Panc1 (cell line): Measurements from ENCODE around the gene NT5C1B. TPM values are rescaled to one million over a fixed set of nuclear protein-coding genes. Genes with fewer than 3 reads are reported as not detected.

Experiments used
- ATAC-seq: fragments of 200-7000 bp; cut with Tn5 transposase; 2 replicates; pipeline ENCODE4 v1.9.1; 2020; ENCODE audit warnings: mild to moderate bottlenecking, moderate library complexity
- BruUV-seq: library from RNA; stranded (reverse); fragments of 400-500 nt; replicated peaks from 2 replicates; lab custom pipeline; 2021; lab: Mats Ljungman, UMichigan
- CTCF ChIA-PET: fragments of 300-600 bp; sonication (Branson Sonifier 250); formaldehyde crosslinking; loops from one replicate; lab custom pipeline; 2022; ENCODE audit warnings: antibody characterized with exemption; lab: Charles Lee
- POLR2A ChIA-PET: fragments of 300-600 bp; sonication (Branson Sonifier 250); formaldehyde crosslinking; loops from one replicate; lab custom pipeline; 2022; ENCODE audit warnings: antibody characterized with exemption; lab: Charles Lee
- DNase-seq: peaks from one replicate; pipeline ENCODE4 v3.0.0-alpha.2; 2010; ENCODE audit warnings: low read depth, low spot score
- H3K27ac ChIP-seq: 2 replicates; pipeline ENCODE4 v1.5.1; 2011; ENCODE audit warnings: mild to moderate bottlenecking, low read length, inconsistent platforms
- H3K27me3 ChIP-seq: fragments of 200-500 bp; sonication (Bioruptor generic); 2 replicates; pipeline ENCODE4 v1.6.0; 2014; ENCODE audit warnings: low read length, inconsistent platforms; ENCODE audit not compliant: control insufficient read depth, insufficient read depth
- H3K36me3 ChIP-seq: fragments of 200-500 bp; sonication (Bioruptor generic); 2 replicates; pipeline ENCODE4 v1.5.1; 2014; ENCODE audit warnings: inconsistent platforms, mild to moderate bottlenecking, low read length, moderate library complexity; ENCODE audit not compliant: control insufficient read depth, insufficient read depth
- H3K4me1 ChIP-seq: 2 replicates; pipeline ENCODE4 v1.5.1; 2011; ENCODE audit warnings: inconsistent platforms, mild to moderate bottlenecking, low read length, moderate library complexity; ENCODE audit not compliant: control insufficient read depth, insufficient read depth
- H3K4me3 ChIP-seq, 2 experiments: 2 replicates each; pipeline ENCODE4 v1.5.1; 2011 to 2012; ENCODE audit warnings: low read depth in 2 of 2, low read length in 2 of 2, mild to moderate bottlenecking in 2 of 2, inconsistent platforms in 1 of 2, moderate library complexity in 1 of 2
- H3K9me3 ChIP-seq: fragments of 200-500 bp; sonication (Bioruptor generic); 2 replicates; pipeline ENCODE4 v1.5.1; 2014; ENCODE audit warnings: low read depth, mild to moderate bottlenecking, inconsistent platforms, low read length, moderate library complexity; ENCODE audit not compliant: control insufficient read depth, insufficient read depth
- POLR2AphosphoS5 ChIP-seq: IDR thresholded peaks from 2 replicates; pipeline ENCODE4 v1.6.1; 2012; ENCODE audit warnings: mild to moderate bottlenecking, low read depth, low read length, moderate library complexity
- SIN3A ChIP-seq: IDR thresholded peaks from 2 replicates; pipeline ENCODE4 v1.6.1; 2012; ENCODE audit warnings: low read depth, mild to moderate bottlenecking, low read length, moderate library complexity, borderline replicate concordance; ENCODE audit not compliant: insufficient read depth
- TCF7L2 ChIP-seq: IDR thresholded peaks from 2 replicates; pipeline ENCODE4 v1.6.1; 2011; ENCODE audit warnings: mild to moderate bottlenecking, low read depth, low read length, inconsistent platforms
- in situ Hi-C: cut with HindIII; loops from 2 replicates; pipeline ENCODE4 v1.10.0; 2016; ENCODE audit warnings: low sequenced_read_pairs, low pct_unique_long_range_greater_than_20kb
- intact Hi-C: fragments of 100-400 bp; cut with micrococcal nuclease; formaldehyde crosslinking; loops from one replicate; pipeline ENCODE4 v1.10.0; 2022; ENCODE audit not compliant: unreplicated experiment
- total RNA-seq: library from RNA; stranded (reverse); gene quantifications from one replicate; pipeline ENCODE4 v1.2.1, GENCODE V29; 2021; ENCODE audit not compliant: unreplicated experiment
- TF ChIP-seq, protein P1 (sequence below): fragments of 450-650 bp; IDR thresholded peaks from 2 replicates; pipeline ENCODE4 v1.5.1; 2017; ENCODE audit warnings: mild to moderate bottlenecking
- TF ChIP-seq, protein P2 (sequence below), 2 experiments: IDR thresholded peaks; 2 replicates each; pipeline ENCODE4 v1.6.1; 2011 to 2012; ENCODE audit warnings: low read depth in 2 of 2, control low read depth in 1 of 2, low read length in 1 of 2, mild to moderate bottlenecking in 1 of 2, moderate library complexity in 1 of 2; ENCODE audit not compliant: insufficient read depth in 1 of 2

NT5C1B gene
- total RNA-seq, 1 experiment from 2014 or later: not detected

GRCh38 chr2:18630101-18630500 lies 40.7 kb upstream of the NT5C1B start:
- no peaks in the 10 kb centered on the region for H3K4me1 ChIP-seq
- CTCF ChIA-PET: no interaction called here
- H3K27me3 ChIP-seq: no peaks in the 10 kb centered on the region
- TF ChIP-seq TCF7L2: no peak
- TF ChIP-seq, protein P1, sequence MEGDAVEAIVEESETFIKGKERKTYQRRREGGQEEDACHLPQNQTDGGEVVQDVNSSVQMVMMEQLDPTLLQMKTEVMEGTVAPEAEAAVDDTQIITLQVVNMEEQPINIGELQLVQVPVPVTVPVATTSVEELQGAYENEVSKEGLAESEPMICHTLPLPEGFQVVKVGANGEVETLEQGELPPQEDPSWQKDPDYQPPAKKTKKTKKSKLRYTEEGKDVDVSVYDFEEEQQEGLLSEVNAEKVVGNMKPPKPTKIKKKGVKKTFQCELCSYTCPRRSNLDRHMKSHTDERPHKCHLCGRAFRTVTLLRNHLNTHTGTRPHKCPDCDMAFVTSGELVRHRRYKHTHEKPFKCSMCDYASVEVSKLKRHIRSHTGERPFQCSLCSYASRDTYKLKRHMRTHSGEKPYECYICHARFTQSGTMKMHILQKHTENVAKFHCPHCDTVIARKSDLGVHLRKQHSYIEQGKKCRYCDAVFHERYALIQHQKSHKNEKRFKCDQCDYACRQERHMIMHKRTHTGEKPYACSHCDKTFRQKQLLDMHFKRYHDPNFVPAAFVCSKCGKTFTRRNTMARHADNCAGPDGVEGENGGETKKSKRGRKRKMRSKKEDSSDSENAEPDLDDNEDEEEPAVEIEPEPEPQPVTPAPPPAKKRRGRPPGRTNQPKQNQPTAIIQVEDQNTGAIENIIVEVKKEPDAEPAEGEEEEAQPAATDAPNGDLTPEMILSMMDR: no peak
- TF ChIP-seq, protein P2, sequence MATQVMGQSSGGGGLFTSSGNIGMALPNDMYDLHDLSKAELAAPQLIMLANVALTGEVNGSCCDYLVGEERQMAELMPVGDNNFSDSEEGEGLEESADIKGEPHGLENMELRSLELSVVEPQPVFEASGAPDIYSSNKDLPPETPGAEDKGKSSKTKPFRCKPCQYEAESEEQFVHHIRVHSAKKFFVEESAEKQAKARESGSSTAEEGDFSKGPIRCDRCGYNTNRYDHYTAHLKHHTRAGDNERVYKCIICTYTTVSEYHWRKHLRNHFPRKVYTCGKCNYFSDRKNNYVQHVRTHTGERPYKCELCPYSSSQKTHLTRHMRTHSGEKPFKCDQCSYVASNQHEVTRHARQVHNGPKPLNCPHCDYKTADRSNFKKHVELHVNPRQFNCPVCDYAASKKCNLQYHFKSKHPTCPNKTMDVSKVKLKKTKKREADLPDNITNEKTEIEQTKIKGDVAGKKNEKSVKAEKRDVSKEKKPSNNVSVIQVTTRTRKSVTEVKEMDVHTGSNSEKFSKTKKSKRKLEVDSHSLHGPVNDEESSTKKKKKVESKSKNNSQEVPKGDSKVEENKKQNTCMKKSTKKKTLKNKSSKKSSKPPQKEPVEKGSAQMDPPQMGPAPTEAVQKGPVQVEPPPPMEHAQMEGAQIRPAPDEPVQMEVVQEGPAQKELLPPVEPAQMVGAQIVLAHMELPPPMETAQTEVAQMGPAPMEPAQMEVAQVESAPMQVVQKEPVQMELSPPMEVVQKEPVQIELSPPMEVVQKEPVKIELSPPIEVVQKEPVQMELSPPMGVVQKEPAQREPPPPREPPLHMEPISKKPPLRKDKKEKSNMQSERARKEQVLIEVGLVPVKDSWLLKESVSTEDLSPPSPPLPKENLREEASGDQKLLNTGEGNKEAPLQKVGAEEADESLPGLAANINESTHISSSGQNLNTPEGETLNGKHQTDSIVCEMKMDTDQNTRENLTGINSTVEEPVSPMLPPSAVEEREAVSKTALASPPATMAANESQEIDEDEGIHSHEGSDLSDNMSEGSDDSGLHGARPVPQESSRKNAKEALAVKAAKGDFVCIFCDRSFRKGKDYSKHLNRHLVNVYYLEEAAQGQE (IDR thresholded peaks at IDR 0.05; ENCODE audit: insufficient read depth in 1 of 2, low read depth in 2 of 2, low read length in 1 of 2): no peak
- TF ChIP-seq SIN3A: no peak
- TF ChIP-seq POLR2AphosphoS5: no peak
- no peak overlapping the region for H3K27ac ChIP-seq
- no peak for ATAC-seq
- no peak for DNase-seq
- no TSS peak for BruUV-seq
- POLR2A ChIA-PET: no interaction called here
- H3K36me3 ChIP-seq: no peaks in the 10 kb centered on the region
- in situ Hi-C loops (no loop called here), intact Hi-C loops (no loop called here)
- no peaks in the 10 kb centered on the region for H3K9me3 ChIP-seq
- H3K4me3 ChIP-seq: no peak overlapping the region

- intact Hi-C loops: no loop called here
- no peaks in the 10 kb centered on the region for H3K4me1 ChIP-seq
- H3K9me3 ChIP-seq: no peaks in the 10 kb centered on the region
- H3K27ac ChIP-seq: no peak overlapping the region
- in situ Hi-C loops: no loop called here
- no peak for ATAC-seq
- no peak for DNase-seq
- no peaks in the 10 kb centered on the region for H3K27me3 ChIP-seq
- no TSS peak for BruUV-seq
- no peak overlapping the region for H3K4me3 ChIP-seq
- H3K36me3 ChIP-seq: no peaks in the 10 kb centered on the region
- no peak for TF ChIP-seq SIN3A
- no peak for TF ChIP-seq TCF7L2
- TF ChIP-seq, protein P2 (IDR thresholded peaks at IDR 0.05; ENCODE audit: insufficient read depth in 1 of 2, low read depth in 2 of 2, low read length in 1 of 2): no peak
- TF ChIP-seq POLR2AphosphoS5: no peak
- TF ChIP-seq, protein P1: no peak
- ChIA-PET POLR2A (no interaction called here), CTCF (no interaction called here)
These were observed 37.7 kb upstream of the NT5C1B start for GRCh38 chr2:18626958-18627650.
